Cardiac septum (tissue), 1 donor: ENCODE measurements around the gene C11orf68. TPM values are rescaled to one million over a fixed set of nuclear protein-coding genes. Genes with fewer than 3 reads are reported as not detected.
"Not testable (repeated sequence)": the region's sequence is repeated elsewhere in the genome, so short reads cannot be mapped to it uniquely, and the experiment has no call there.

Experiments used
- DNase-seq: peaks from one replicate; pipeline ENCODE4 v3.0.0-alpha.2; 2020; ENCODE audit warnings: low spot score
- intact Hi-C: fragments of 100-400 bp; cut with DNase I; formaldehyde crosslinking; loops from one replicate; pipeline ENCODE4 v1.14.0; 2022
- long read RNA-seq: library from polyadenylated mRNA; unstranded; transcript quantifications from one replicate; pipeline ENCODE4 v2.0.0, GENCODE V29; 2021
- total RNA-seq: library from RNA; stranded (reverse); fragmentation: NEBNext Ultra II Directional; extraction: Animal tissue kit (Norgen Biotek cat#: 25700); gene quantifications from one replicate; pipeline ENCODE4 v1.2.1, GENCODE V29; 2021
- donor health status: DM: no; HTN: no; CAD: no.

C11orf68 gene
- 45.2 TPM for total RNA-seq
- long read RNA-seq, transcript C11orf68-203 (1 exons, 1,528 nt) = minor isoform, 8 of 53 reads
- long read RNA-seq, transcript C11orf68-202 (2 exons, 1,559 nt) = major isoform, 38 of 53 reads
- long read RNA-seq, transcript C11orf68-201 (2 exons, 1,619 nt) = minor isoform, 7 of 53 reads
- long read RNA-seq, partial matches to known transcripts = 0 of 53 reads
- long read RNA-seq, other reads (novel, unspliced or antisense) = 0 of 53 reads

DNA sequence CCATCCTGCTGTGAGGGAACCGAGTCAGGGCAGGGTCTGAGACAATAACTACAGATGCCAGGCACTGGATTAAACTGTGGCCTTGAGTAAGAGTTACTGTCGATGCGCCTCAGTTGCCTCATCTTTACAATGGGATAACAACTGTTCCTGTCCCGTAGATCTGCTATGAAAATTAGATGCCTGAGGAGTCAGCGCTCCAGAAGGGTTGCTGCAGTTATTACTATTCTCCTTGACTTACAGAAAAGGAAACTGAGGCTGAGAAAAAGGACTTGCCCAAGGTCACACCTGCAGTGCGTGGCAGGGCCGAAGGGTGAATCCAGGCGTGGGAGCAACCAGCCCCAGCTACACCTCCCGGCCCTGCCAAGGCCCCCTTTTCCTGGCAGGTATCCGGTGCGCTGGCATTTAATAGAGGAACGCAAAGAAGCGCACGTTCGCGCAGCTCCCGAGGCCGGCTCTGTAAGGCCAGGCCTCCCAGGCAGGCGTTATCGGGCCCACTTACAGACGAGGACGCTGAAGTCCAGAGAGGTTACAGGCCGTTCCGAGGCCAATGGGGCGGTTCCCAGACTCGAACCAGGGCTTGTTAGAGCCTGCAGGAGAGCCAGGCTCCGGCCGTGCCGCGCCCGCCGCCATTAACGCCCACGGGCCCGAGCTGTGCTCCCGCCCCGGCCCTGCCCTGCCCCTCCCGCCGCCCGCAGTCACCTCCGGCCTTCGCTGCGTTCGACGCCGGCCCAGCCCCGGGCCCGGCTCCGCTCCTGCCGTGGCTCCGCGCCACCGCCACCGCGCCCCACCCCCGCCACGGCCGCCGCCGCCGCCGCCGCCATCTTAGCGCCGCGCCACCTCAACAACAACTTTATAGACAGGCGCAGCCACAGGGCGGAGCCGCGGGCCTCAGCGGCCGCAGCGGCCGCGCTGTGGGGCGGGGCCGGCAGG is at the start of gene C11orf68:
TSS of gene C11orf68 (minus strand) at position 852 of the 930 bp plus-strand sequence. CDS start at position 821, 31 bp downstream.
- intact Hi-C loops = loop anchor here (1.0 to 5.0 kb wide), 4 partner anchors 30 to 84 kb away; partner anchors contain the start of genes BANF1, EIF1AD, FIBP and SART1
- DNase-seq = no peak

DNA sequence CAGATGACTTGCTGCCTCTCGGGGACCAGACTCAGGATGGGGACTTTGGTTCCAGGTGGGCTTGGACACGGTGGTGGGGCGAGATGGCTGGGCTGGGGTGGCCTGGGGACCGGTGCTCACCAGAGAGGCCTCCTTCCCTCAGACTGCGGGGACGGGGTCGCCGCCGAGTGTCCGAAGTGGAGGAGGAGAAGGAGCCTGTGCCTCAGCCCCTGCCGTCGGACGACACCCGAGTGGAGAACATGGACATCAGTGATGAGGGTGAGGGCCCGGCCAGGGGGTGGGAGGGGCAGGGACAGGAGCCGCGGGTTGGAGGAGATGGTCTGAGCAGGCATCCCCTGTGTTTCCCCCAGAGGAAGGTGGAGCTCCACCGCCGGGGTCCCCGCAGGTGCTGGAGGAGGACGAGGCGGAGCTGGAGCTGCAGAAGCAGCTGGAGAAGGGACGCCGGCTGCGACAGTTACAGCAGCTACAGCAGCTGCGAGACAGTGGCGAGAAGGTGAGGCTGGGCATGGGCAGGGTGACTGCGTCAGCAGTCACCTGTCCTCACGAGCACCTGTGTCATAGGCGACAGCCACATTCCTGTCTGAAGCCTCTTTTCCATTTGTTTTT is 48.6 kb upstream of the C11orf68 start:
- intact Hi-C loops = no loop called here
- no peak for DNase-seq

DNA sequence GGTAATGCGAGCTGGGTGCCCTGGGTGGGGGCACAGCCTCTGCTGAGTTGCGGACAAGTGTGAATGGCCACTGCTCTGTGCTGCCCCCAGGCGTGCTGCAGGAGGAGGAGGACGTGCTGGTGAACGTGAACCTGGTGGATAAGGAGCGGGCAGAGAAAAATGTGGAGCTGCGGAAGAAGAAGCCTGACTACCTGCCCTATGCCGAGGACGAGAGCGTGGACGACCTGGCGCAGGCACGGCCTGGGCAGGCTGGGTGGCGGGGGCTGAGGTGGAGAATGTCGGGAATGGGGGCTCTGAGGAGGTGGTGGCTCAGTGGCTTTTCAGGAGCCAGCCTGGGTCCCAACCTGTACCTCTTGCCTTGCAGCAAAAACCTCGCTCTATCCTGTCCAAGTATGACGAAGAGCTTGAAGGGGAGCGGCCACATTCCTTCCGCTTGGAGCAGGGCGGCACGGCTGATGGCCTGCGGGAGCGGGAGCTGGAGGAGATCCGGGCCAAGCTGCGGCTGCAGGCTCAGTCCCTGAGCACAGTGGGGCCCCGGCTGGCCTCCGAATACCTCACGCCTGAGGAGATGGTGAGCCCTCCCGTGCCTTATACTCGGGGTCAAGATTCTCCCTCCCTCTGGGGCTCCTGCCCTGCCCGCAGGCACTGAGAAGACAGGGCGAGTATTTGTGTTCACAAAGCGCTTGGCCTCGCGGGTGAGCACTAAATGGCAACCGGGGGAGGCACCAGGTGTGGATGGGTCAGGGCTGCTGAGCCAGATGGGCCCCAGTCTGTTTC is 47.3 kb upstream of the C11orf68 start:
- intact Hi-C loops = no loop called here

DNA sequence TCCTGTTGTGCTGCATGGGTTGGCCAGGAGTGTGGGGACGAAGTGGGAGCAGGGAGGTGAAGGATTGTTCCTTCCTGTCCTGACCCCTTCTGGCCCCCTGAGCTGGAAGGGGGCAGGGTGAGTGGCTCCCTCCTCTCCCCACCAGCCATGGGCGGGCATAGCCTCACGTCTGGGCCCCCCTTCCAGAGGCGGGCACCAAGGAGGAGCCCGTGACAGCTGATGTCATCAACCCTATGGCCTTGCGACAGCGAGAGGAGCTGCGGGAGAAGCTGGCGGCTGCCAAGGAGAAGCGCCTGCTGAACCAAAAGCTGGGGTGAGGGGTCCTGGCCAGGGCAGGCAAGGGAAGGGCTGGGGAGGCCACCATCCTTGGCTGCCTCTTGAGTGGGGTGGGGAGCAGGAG is 46.0 kb upstream of the C11orf68 start:
- intact Hi-C loops = no loop called here
- DNase-seq = no peak

More for the DNA sequence above, 47.3 kb upstream of the C11orf68 start:
- DNase-seq = no peak

DNA sequence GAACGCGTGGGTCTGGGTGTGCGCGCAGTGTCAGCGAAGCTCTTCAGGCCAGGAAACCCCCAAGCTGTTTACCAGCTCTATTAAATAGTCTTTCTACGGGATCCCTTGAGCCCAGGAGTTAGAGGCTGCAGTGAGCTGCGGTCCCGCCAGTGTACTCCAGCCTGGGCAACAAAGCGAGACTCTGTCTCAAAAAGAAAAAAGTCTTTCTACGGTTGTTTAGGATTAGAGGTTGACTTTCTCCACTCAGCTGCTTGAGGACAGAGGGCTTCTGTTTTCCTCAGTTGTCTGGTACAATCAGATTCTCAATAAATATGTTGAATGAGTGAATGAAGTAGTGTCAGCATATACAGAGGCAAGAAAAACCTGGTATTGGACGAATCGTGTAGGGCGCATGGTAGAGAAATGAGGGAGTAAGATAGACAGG is 43.3 kb upstream of the C11orf68 start:
- DNase-seq = no peak
- intact Hi-C loops = no loop called here

DNA sequence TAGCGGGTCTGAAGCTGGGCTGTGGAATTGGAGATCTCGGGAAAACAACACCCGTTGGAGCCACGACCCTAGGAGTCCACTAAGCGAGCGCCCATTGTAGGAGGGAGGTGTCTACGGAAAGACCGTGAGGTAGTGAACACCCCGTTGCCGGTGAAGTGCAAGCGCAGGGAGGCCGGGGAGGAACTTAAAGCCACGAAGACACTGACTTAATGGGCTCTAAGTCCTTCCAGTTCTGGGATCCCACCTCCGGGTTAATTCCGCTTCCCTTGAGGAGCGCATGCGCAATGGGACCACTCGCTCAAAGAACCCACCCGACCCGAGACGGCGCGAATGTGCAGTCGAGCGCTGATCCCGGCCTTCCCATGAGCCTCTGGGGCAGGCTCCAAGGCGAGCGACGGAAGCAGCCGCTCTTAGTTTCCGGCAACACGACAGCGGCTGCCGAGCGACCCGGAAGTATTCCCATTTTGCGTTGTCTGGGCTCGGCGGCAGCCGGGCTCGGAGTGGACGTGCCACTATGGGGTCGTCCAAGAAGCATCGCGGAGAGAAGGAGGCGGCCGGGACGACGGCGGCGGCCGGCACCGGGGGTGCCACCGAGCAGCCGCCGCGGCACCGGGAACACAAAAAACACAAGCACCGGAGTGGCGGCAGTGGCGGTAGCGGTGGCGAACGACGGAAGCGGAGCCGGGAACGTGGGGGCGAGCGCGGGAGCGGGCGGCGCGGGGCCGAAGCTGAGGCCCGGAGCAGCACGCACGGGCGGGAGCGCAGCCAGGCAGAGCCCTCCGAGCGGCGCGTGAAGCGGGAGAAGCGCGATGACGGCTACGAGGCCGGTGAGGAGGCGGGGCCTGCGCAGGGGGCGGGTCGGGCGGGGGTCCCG is 42.6 kb upstream of the C11orf68 start, which contains the start of gene SART1:
TSS of gene SART1 (plus strand) at position 468 of the 874 bp plus-strand sequence. CDS start at position 515, 47 bp downstream.
- intact Hi-C loops = loop anchor here (1.0 to 2.0 kb wide), 4 partner anchors 41 to 91 kb away; partner anchors contain the start of genes BANF1, C11orf68, DRAP1 and EIF1AD
- peak; percentile 99 for DNase-seq

DNA sequence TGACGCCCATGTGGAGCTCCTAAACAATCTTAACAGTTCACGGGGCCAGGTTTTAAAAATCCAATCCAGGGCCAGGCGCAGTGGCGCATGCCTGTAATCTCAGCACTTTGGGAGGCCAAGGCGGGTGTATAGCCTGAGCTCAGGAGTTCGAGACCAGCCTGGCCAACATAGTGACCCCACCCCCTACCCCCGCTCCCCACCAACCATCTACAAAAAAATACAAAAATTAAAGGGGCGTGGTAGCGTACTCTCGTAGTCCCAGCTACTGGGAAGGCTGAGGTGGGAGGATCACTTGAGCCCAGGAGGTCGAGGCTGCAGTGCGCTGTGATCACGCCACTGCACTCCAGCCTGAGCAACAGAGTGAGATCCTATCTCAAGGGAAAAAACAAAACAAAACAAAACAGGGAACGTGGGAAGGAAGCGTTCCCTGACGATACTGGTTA is 42.0 kb upstream of the C11orf68 start:
- no peak for DNase-seq
- intact Hi-C loops = loop anchor here (1.0 to 2.0 kb wide), 4 partner anchors 41 to 91 kb away; partner anchors contain the start of genes BANF1, C11orf68, DRAP1 and EIF1AD

DNA sequence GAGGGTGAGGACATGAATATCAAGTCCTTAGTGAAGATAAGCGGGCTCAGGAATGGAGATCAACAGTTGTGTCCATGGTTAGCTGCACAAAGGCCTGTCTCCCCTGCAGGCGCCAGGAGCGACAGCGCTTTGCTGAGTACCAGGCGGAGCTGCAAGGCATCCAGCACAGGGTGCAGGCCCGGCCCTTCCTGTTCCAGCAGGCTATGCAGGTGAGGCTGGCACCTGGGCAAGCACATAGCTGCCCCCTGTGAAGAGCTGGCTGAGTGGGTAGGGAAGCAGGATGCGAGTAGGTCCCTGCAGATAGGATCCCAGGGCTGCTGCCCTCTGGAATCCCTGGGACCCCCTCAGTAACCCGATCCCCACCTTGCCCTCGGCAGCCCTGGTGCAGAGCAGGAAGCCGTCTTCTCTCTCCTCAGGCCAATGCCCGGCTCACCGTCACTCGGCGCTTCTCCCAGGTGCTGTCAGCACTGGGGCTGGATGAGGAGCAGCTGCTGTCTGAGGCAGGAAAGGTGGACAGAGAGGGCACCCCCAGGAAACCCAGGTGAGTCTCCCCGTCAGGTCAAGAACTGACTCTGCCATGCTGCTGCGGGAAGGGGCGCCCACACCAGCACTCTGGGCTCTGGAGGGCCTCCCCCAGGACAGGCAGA is 40.0 kb upstream of the C11orf68 start:
- no peak for DNase-seq
- intact Hi-C loops = loop anchor here (5.0 kb wide), 1 partner anchor 303 kb away; no protein-coding TSS in a partner anchor

DNA sequence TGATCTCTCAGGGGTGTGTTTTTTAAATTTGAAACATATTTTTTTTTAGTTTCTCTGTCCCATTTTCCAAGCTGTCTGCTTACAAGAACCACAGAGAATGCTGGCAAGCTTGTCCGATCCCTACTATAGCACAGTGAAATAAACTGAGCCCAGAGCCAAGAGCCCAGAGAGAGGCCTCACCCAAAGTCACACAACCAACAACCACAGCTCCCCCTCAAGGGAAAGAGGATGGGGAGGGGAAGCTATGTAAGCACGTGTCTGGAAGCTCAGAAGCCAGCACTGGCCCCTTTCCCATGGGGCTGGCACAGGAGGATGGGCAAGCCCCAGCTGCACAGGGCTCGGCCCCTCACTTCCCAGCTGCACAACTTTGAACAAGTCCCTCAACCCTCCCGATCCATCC is 39.4 kb upstream of the C11orf68 start:
- intact Hi-C loops = loop anchor here (5.0 kb wide), 1 partner anchor 304 kb away; no protein-coding TSS in a partner anchor
- no peak for DNase-seq

DNA sequence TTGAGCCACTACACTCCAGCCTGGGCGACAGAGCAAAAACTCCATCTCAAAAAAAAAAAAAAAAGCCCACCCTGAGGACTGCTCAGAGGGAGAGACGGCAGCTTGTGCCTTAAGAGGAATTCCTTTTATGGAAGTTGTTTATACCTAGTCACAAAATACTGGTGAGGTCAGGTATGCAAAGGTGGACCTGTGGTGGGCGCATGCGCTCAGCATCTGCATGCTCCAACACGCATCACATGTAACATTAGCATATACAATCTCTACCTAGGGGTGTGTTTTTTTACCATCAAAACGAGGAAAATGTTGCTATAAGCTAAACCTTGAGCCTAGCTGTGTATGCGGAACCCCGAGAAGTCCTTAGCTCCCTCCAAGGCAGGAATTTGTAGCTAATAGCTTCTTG is 35.9 kb upstream of the C11orf68 start:
- no peak for DNase-seq
- intact Hi-C loops = loop anchor here (5.0 kb wide), 1 partner anchor 308 kb away; no protein-coding TSS in a partner anchor

DNA sequence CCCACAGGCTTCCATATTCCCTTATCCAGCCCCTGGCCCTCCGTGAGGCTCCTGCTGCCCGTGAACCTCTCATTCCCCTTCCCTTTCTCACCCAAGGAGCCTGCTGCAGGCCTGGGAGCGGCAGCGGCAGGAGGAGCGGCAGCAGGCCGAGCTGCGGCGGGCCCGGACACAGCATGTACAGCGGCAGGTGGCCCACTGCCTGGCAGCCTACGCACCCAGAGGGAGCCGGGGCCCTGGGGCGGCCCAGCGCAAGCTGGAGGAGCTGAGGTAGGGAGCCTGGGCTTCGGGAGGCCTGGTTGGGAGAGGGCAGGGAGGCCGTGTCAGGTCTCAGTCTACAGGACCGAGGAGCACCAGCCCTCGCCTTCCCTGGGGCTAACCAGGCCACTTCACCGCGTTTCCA is 34.6 kb upstream of the C11orf68 start:
- DNase-seq = no peak
- intact Hi-C loops = no loop called here

DNA sequence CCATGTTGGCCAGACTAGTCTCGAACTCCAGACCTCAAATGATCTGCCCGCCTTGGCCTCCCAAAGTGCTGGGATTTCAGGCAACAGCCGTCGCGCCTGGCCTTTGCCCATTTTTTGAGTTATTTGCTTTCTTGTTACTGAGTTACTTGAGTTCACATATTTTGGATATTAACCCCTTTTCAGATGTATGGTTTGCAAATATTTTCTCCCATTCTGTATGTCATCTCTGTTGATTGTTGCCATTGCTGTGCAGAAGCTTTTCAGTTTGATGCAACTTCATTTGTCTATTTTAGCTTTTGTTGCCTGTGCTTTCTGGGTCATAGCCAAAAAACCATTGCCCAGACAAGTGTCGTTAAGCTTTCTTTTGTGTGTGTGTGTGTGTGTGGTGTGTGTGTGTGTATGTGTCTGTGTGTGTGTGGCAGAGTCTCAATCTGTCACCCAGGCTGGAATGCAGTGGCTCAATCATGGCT is 33.2 kb upstream of the C11orf68 start:
- intact Hi-C loops = no loop called here
- DNase-seq = no peak

DNA sequence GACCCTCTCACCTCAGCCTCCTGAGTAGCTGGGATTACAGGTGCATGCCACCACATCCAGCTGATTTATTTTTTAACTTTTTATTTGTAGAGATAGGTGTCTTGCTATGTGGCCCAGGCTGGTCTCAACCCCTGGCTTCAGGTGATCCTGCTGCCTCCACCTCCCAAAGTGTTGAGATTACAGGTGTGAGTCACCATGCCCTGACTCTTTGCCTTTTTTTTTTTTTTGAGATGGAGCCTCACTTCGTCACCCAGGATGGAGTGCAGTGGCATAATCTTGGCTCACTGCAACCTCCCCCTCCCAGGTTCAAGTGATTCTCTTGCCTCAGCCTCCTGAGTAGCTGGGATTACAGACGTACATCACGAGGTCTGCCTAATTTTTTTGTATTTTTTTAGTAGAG is 32.8 kb upstream of the C11orf68 start:
- DNase-seq, intact Hi-C loops: not testable (repeated sequence)

DNA sequence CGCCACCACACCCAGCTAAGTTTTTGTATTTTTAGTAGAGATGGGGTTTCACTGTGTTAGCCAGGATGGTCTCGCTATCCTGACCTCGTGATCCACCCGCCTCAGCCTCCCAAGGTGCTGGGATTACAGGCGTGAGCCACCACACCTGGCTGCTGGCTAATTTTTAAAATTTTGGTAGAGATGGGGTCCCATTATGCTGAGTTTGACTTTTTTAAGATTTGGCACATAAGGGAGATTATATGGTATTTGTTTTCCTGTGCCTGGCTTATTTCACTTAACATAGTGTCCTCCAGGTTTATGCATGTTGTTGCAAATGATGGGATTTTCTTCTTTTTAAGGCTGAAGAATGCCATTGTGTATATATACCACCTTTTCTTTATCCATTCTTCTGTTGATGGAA is 31.8 kb upstream of the C11orf68 start:
- DNase-seq = not testable (repeated sequence)

DNA sequence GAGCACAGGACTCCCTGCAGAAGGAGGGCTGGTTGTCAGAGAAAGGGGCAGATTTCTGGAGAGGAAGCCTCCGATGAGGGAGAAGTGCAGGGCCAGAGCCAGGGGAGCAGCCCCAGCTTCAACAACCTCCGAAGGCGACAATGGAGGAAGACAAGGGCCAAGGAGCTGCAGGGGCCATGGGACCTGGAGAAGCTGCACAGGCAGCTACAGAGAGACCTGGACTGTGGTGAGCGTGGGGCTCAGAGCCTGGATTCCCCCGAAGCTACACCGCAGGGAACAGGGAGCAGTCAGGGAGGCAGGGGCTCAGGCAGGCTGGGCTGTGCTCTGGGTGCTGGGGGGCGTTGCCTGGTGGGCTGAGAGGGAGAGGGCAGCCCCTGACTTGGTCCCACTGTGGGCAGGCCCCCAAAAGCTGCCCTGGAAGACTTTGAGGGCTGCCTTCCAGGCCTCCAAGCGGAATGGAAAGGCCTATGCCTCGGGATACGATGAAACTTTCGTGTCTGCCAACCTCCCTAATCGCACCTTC is 28.8 kb upstream of the C11orf68 start:
- no peak for DNase-seq
- intact Hi-C loops = no loop called here

More for the DNA sequence above, 31.8 kb upstream of the C11orf68 start:
- intact Hi-C loops = not testable (repeated sequence)

DNA sequence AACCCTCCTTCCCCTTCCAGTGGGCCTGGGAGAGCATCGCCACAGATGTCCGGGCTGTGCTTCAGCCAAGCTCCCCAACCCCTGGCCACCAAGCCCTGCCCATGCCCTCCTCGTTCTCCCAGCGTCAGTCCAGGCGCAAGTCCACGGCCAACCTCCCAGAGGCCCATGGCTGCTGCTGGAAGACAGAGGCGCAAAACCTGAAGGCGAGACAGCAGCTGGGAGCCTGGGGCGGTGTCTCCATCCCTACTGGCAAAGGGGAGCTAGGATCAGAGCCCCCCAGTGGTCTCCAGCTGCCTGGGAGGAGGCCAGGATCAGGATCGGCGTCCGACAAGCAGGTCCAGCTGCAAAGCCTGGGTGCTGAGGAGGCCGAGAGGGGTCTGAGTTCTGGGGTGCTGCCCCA is 28.3 kb upstream of the C11orf68 start:
- DNase-seq = no peak
- intact Hi-C loops = no loop called here

DNA sequence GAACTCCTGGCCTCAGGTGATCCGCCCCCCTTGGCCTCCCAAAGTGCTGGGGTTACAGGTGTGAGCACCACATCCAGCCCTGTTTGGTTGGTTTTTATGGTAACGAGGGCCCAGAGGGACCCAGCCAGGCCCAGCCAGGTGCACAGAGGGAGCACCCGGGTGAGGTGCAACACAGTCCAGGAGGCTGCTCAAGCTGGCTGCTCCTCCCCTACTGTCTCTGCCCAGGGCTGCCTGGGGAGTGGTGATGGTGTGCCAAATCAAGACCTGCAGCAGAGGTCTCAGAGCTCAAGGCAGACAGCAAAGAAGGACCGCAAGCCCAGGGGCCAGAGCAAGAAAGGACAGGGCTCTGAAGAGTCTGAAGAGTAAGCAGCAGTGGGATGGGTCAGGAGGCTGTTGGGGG is 27.8 kb upstream of the C11orf68 start:
- intact Hi-C loops = no loop called here
- DNase-seq = no peak
